Mesodermal cell (in vitro differentiated cells): ENCODE data around the gene ACOXL.

Source experiments
- H3K27ac ChIP-seq: 2 replicates; pipeline ENCODE4 v1.7.0; 2013; ENCODE audit warnings: mild to moderate bottlenecking, low read depth, low read length, moderate library complexity; ENCODE audit not compliant: severe bottlenecking
- H3K36me3 ChIP-seq: 2 replicates; pipeline ENCODE4 v1.7.1; 2013; ENCODE audit warnings: mild to moderate bottlenecking, low read length, moderate library complexity; ENCODE audit not compliant: control insufficient read depth, insufficient read depth
- H3K4me1 ChIP-seq: one replicate; pipeline ENCODE4 v1.7.1; 2013; ENCODE audit warnings: mild to moderate bottlenecking, low read length; ENCODE audit not compliant: insufficient read depth, control insufficient read depth, poor library complexity, severe bottlenecking
- H3K4me3 ChIP-seq: 2 replicates; pipeline ENCODE4 v1.7.0; 2013; ENCODE audit warnings: low read length, control low read depth, mild to moderate bottlenecking; ENCODE audit not compliant: insufficient read depth, poor library complexity, severe bottlenecking; ENCODE audit errors: extremely low read depth
- H3K9me3 ChIP-seq: 2 replicates; pipeline ENCODE4 v1.7.1; 2013; ENCODE audit warnings: mild to moderate bottlenecking, low read length, moderate library complexity; ENCODE audit not compliant: control insufficient read depth
- WGBS, 2 experiments: methylation state at CpG; one replicate each; pipeline ENCODE4 v1.1.5; 2013; ENCODE audit warnings: missing lambda C conversion rate in 2 of 2; ENCODE audit not compliant: insufficient coverage in 2 of 2; 5-methylcytosine and 5-hydroxymethylcytosine counted together

Gene ACOXL

GRCh38 chr2:110759411-110759810 is 27.0 kb downstream of the ACOXL start:
- H3K9me3 ChIP-seq: peaks cover 6% of the 10 kb centered on the region
- WGBS, 2 experiments: 90% methylated on average over 2 of the region's 2 CpGs; no CpG with 5 or more reads in 1 of the 2 experiments
- no peak overlapping the region for H3K4me3 ChIP-seq
- no peaks in the 10 kb centered on the region for H3K4me1 ChIP-seq
- H3K36me3 ChIP-seq: no peaks in the 10 kb centered on the region
- H3K27ac ChIP-seq: no peak overlapping the region

GRCh38 chr2:110764931-110765330 is 32.6 kb downstream of the ACOXL start:
- no peak overlapping the region for H3K4me3 ChIP-seq
- WGBS, 2 experiments: no CpG with 5 or more reads among the region's 1 CpG
- no peaks in the 10 kb centered on the region for H3K4me1 ChIP-seq
- H3K36me3 ChIP-seq: no peaks in the 10 kb centered on the region
- no peak overlapping the region for H3K27ac ChIP-seq
- H3K9me3 ChIP-seq: no peaks in the 10 kb centered on the region

GRCh38 chr2:110766291-110766690 is 33.9 kb downstream of the ACOXL start:
- no CpG with 5 or more reads among the region's 3 CpGs for WGBS, 2 experiments
- no peaks in the 10 kb centered on the region for H3K9me3 ChIP-seq
- no peak overlapping the region for H3K27ac ChIP-seq
- no peak overlapping the region for H3K4me3 ChIP-seq
- H3K4me1 ChIP-seq: peaks cover 4% of the 10 kb centered on the region
- no peaks in the 10 kb centered on the region for H3K36me3 ChIP-seq

DNA sequence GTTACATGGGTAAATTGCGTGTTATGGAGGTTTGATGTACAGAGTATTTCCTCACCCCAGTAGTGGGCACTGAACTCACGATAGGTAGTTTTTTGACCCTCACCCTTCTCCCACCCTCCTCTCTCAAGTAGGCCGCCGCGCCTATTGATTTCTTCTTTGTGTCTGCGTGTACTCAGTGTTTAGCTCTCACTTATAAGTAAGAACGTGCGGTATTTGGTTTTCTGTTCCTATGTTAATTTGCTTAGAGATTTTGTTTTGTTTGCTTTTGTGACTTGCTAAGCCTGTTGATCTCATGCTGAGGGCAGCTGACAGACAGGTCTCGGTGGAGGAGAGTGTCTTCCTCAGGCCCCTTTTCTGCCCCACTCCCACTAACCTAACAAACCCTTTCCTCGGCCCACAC is 36.2 kb downstream of the ACOXL start:
- H3K36me3 ChIP-seq: no peaks in the 10 kb centered on the region
- H3K9me3 ChIP-seq: no peaks in the 10 kb centered on the region
- H3K4me1 ChIP-seq: peaks cover 4% of the 10 kb centered on the region
- no CpG with 5 or more reads among the region's 10 CpGs for WGBS, 2 experiments
- H3K4me3 ChIP-seq: no peak overlapping the region
- H3K27ac ChIP-seq: no peak overlapping the region

GRCh38 chr2:110770404-110770958 is 38.1 kb downstream of the ACOXL start:
- Histone ChIP-seq H3K27ac (no peak overlapping the region), H3K4me1 (peaks cover 4% of the 10 kb centered on the region), H3K4me3 (no peak overlapping the region), H3K9me3 (no peaks in the 10 kb centered on the region), H3K36me3 (no peaks in the 10 kb centered on the region)
- WGBS, 2 experiments: 79 to 84% methylated on average over 11 to 15 of the region's 16 CpGs

DNA sequence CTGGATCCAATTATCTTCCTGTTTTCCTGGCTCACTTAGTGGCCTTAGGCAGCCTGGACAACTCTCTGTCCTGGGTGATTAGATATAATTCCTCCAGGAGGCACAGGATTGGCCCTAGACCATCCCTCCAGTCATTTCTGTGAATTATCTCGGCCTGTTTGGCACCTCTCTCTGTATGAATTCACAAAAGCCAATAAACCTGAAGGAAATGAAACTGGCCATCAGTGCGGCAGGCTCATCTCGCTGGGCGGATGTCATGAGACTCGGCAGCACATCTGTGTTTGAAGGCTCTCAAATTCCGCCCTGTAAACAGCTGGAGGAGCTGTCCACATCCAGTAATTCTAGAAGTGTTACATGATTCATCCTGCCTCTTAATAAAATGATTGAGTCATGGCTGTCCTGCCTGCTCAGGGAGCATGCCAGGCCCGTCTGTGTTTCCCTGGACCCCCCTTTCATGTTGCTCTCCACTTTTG is 38.6 kb downstream of the ACOXL start:
- 83 to 96% methylated on average over 6 of the region's 7 CpGs for WGBS, 2 experiments
- Histone ChIP-seq H3K27ac (no peak overlapping the region), H3K9me3 (no peaks in the 10 kb centered on the region)

DNA sequence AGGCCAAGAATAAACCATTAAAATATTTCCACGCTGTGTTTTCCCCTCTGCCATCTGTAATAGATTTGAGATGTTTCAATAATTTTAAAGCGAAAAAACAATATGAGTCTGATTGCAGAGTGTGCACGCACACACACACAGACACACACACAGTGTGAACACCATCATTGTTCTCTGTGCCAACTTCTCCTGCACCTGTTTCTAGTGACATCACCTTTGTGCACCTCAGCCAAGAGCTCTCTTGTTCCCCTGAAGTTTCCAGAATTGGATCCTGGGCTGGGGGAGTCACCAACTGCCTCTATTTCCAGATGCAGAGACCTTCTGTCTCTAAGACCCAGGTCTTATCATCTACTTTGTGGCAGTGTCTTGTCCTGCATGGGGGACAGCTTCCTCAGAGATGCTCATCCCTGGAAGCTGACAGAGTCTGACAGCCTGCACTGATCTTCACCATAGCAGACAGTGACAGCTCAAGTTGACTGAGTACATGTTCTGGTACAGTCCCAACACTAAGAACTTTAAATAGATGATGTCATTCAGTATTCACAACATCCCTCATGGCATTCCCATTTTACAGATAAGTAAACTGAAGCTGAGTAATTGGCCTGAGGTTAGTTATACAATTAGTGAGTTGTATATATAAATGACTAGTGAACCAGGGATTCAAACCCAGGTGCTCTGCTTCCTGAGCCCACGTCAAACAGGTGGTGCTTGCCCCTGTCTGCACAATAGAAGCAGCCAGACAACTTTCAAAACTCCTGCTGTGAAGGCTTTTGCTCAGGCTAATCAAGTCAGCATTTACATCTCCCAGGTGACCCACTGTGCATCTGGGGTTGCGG is 39.4 kb downstream of the ACOXL start:
- Histone ChIP-seq H3K4me1 (peaks cover 4% of the 10 kb centered on the region), H3K27ac (no peak overlapping the region), H3K4me3 (no peak overlapping the region), H3K9me3 (no peaks in the 10 kb centered on the region), H3K36me3 (no peaks in the 10 kb centered on the region)
- WGBS, 2 experiments: 66 to 96% methylated on average over 3 of the region's 5 CpGs

More for the DNA sequence above, 38.6 kb downstream of the ACOXL start:
- no peak overlapping the region for H3K4me3 ChIP-seq
- H3K36me3 ChIP-seq: no peaks in the 10 kb centered on the region
- peaks cover 4% of the 10 kb centered on the region for H3K4me1 ChIP-seq

DNA sequence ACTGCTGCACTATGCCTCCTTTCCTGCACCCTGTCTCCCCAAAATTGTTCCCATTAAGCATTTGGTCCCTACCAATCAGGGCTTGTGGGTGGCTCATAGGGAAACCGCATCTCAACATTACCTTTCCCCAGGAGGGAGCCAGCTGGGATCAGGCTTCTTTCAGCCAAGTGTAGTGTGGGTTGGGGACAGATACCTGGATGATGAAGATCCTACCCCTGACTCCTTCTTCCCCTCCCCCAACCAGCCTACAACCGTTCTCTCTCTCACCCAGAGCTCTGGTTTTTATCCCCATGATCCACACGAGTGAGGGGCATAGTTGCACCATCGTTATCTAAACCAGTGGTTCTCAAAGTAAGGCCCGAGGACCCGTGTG is 40.0 kb downstream of the ACOXL start:
- Histone ChIP-seq H3K27ac (no peak overlapping the region), H3K36me3 (no peaks in the 10 kb centered on the region), H3K4me1 (peaks cover 4% of the 10 kb centered on the region), H3K4me3 (no peak overlapping the region), H3K9me3 (no peaks in the 10 kb centered on the region)
- WGBS, 2 experiments: 68 to 77% methylated on average over 3 to 4 of the region's 6 CpGs

DNA sequence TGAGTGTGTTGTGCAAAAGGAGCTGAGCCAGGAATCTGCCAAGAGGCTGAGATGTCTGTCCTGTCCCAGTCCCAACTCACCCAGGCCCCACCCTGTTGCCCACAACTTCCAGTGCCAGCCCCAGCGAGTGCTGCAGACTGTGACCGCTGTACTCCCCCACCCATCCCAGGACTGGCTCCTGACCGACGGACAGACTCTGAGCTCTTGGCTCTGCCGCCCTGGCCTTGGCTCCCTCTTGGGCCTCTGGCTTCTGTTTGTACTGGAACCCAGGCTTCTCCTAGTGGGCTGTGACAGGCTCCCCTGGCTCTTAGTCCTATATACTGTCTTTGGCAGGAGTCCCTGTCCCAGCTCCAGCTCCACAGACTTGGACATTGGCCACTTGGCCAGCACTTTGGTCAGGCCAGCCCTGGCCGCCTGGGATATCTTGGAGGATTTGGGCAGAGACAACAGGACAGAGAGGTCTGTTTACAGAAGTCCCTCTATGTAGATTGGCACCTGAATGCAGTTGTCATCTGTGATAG is 41.1 kb downstream of the ACOXL start:
- WGBS, 2 experiments: 79 to 90% methylated on average over 6 of the region's 6 CpGs
- H3K4me1 ChIP-seq: peaks cover 4% of the 10 kb centered on the region
- H3K27ac ChIP-seq: no peak overlapping the region
- no peak overlapping the region for H3K4me3 ChIP-seq
- no peaks in the 10 kb centered on the region for H3K9me3 ChIP-seq
- no peaks in the 10 kb centered on the region for H3K36me3 ChIP-seq

GRCh38 chr2:110774701-110775100 is 42.3 kb downstream of the ACOXL start:
- Histone ChIP-seq H3K27ac (no peak overlapping the region), H3K4me3 (no peak overlapping the region)
- no CpG with 5 or more reads among the region's 2 CpGs for WGBS, 2 experiments

More at GRCh38 chr2:110774701-110775100, 42.3 kb downstream of the ACOXL start:
- Histone ChIP-seq H3K9me3 (no peaks in the 10 kb centered on the region), H3K4me1 (peaks cover 4% of the 10 kb centered on the region), H3K36me3 (no peaks in the 10 kb centered on the region)
